ENCODE data around the gene SLC9A4.

DNA sequence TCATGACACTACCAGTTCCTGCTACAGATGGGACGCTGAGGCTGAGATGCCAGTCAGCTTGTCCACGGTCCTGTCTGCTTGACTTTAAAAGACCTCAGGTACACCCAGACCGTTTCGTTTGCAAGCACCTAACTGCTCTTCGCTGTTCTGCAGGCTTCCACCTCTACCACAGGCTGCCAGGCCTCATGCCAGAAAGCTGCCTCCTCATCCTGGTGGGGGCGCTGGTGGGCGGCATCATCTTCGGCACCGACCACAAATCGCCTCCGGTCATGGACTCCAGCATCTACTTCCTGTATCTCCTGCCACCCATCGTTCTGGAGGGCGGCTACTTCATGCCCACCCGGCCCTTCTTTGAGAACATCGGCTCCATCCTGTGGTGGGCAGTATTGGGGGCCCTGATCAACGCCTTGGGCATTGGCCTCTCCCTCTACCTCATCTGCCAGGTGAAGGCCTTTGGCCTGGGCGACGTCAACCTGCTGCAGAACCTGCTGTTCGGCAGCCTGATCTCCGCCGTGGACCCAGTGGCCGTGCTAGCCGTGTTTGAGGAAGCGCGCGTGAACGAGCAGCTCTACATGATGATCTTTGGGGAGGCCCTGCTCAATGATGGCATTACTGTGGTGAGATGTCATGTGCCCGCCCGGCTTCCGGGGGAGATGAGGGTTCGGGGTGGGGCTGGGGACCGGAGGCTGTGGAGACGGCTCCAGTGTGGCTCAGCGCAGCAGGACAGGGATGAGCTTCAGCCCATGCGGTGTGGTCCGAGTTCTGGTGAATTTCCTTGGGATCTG is 5.9 kb downstream of the SLC9A4 start:
- TF ChIP-seq, protein P1, sequence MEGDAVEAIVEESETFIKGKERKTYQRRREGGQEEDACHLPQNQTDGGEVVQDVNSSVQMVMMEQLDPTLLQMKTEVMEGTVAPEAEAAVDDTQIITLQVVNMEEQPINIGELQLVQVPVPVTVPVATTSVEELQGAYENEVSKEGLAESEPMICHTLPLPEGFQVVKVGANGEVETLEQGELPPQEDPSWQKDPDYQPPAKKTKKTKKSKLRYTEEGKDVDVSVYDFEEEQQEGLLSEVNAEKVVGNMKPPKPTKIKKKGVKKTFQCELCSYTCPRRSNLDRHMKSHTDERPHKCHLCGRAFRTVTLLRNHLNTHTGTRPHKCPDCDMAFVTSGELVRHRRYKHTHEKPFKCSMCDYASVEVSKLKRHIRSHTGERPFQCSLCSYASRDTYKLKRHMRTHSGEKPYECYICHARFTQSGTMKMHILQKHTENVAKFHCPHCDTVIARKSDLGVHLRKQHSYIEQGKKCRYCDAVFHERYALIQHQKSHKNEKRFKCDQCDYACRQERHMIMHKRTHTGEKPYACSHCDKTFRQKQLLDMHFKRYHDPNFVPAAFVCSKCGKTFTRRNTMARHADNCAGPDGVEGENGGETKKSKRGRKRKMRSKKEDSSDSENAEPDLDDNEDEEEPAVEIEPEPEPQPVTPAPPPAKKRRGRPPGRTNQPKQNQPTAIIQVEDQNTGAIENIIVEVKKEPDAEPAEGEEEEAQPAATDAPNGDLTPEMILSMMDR (conservative IDR thresholded peaks at IDR 0.05 in 1 of 2, IDR thresholded peaks at IDR 0.05 in 1 of 2; ENCODE audit: low read depth in 1 of 2, low read length in 2 of 2): no peak
- no peak for TF ChIP-seq EZH2 (IDR thresholded peaks at IDR 0.05; ENCODE audit: low read length, missing control alignments)

All from fibroblast of lung (primary cell).